NCI-H2196 treated with DMSO at 0.1 percent for 48 hours (cell line): ENCODE measurements around the gene MCM10.
"Not testable (repeated sequence)": the region's sequence is repeated elsewhere in the genome, so short reads cannot be mapped to it uniquely, and the experiment has no call there.

ENCODE experiments used
- DNase-seq: peaks from one replicate; lab custom pipeline; 2025; ENCODE audit not compliant: unreplicated experiment; lab: John Stamatoyannopoulos, UW

MCM10 gene

GRCh38 chr10:13160934-13161856 lies at the start of gene MCM10:
TSS of gene MCM10 (plus strand) at chr10:13161558. CDS start at chr10:13164203, 2,645 bp downstream.
- peak; percentile 77 for DNase-seq

- DNase-seq, result no peak
Measured at GRCh38 chr10:13113544-13113943, 47.8 kb upstream of the MCM10 start.

DNA sequence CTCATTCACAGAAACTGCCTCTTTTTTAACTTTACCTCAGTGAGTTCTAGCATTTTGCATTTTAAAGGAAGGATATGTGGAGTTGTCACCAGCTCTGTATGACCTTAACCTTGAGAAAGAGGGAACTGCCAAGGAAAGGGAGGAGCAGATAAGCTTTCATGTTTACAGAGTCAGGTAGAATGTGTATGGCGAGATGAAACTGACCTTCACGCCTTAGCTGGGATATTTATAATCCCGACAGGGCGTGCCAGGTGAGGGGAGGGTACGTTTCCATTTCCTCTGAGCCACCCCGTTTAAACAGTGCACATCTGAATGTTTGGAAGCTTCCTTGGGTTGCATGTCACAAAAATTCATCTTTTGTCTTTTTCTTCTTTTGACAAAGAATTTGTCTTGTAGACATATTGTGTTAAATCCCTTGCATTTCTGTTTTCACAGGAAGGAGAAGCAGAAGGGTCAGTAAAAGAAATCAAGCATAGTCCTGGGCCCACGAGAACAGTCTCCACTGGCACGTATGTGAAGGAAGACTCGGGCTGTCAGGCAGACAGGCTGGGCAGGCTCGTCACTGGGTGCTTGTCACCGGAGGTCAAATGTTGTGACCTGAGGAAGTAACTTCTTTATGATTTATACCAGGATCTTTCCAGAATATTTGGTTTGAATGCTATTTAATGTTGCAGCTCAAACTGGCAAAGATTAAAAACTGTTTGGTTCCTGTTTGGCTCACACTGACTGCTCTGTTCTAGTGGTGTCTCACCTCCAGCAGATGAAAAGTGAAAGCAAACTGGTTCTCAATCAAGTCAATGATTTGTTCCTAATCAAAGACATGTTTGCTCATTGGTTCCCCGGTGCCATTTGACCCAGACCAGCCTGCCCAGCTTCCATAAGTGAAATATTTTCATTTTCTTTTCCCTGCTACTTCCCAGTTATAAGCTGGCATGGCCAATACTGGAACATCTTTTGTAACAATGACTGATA lies 45.2 kb upstream of the MCM10 start:
- DNase-seq, result no peak

- no peak for DNase-seq
Measured at GRCh38 chr10:13117841-13118783, 43.2 kb upstream of the MCM10 start.

GRCh38 chr10:13118784-13119410 lies 42.5 kb upstream of the MCM10 start:
- DNase-seq, result no peak

GRCh38 chr10:13120786-13121499 lies 40.4 kb upstream of the MCM10 start:
- no peak for DNase-seq

DNA sequence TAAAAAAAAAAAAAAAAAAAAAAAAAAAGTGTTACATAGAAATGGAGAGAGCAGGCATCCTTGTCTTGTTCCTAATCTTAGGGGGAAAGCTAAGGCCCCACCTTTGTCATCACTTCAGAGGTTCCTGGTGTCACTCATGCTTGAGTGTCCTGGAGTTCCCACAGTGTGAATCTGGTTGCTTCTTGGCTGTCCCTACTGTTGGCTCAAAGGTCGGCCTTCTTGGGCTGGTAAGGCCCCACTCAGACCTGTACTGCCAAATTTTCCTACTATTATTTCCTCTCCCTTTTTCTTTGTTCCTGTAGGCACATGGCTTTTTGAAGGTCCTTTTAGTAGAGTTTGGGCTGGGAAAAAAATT lies 39.9 kb upstream of the MCM10 start:
- DNase-seq, result no peak

DNA sequence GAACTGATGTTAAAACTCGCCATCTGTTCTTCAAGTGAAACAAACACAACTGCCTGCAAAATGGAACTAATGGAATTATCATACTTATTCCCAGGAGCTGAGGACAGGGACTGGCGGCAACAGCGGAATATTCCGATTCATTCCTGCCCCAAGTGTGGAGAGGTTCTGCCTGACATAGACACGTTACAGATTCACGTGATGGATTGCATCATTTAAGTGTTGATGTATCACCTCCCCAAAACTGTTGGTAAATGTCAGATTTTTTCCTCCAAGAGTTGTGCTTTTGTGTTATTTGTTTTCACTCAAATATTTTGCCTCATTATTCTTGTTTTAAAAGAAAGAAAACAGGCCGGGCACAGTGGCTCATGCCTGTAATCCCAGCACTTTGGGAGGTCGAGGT lies 24.7 kb upstream of the MCM10 start:
- DNase-seq, result no peak

- no peak for DNase-seq
Measured at GRCh38 chr10:13139150-13139549, 22.2 kb upstream of the MCM10 start.

DNA sequence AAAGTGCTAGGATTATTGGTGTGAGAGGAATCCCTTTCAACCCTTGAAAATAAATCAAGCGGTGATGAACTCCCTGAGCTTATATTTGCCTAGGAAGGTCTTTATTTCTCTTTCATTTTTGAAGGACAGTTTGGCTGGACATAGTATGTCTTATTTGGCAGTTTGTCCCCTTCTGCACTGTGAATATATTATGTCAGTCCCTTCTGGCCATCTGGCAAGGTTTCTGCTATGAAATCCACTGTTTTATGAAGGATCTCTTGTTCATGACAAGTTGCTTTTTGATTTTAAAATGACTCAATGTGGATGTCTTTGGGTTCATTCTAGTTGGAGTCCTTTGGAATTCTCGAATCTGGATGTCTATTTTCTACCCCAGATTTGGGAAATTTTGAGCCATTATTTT lies 21.7 kb upstream of the MCM10 start:
- DNase-seq, result no peak

- no peak for DNase-seq
Measured at GRCh38 chr10:13140627-13141190, 20.6 kb upstream of the MCM10 start.

GRCh38 chr10:13143766-13144165 lies 17.6 kb upstream of the MCM10 start:
- DNase-seq, result no peak

DNA sequence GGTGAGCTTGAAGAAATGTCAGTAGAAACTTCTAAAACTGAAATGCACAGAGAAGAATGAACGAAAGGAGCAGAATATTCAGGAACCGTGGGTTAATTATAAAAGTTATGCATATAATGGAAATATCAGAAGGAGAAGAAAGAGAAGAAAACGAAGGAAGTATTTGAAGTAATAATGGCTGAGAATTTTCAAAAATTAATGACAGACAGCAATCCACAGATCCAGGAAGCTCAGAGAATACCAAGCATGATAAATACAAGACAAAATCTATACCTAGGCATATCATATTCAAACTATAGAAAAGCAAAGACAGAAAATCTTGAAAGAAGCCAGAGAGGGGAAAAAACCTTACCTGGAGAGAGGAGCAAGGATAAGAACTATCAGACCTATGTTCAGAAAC lies 16.5 kb upstream of the MCM10 start:
- no peak for DNase-seq

GRCh38 chr10:13146379-13146778 lies 15.0 kb upstream of the MCM10 start:
- no peak for DNase-seq

DNA sequence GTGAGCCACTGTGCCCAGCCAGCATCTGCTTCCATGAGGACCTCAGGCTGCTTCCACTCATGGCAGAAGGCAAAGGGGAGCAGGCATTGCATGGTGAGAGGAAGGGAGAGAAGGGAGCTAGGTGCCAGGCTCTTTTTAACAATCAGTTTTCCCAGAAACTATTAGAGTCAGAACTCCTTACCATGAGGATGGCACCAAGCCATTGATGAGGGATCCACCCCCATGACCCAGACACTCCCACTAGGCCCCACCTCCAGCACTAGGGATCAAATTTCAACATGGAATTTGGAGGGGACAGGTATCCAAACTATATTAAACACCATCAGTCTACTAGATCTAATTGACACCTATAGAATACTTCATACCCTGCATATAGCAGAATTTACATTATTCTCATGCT lies 14.2 kb upstream of the MCM10 start:
- no peak for DNase-seq

- no peak for DNase-seq
Measured at GRCh38 chr10:13152296-13152695, 9.1 kb upstream of the MCM10 start.

- not testable (repeated sequence) for DNase-seq
Measured at GRCh38 chr10:13155860-13156259, 5.5 kb upstream of the MCM10 start.

GRCh38 chr10:13158401-13158800 lies 3.0 kb upstream of the MCM10 start:
- no peak for DNase-seq

DNA sequence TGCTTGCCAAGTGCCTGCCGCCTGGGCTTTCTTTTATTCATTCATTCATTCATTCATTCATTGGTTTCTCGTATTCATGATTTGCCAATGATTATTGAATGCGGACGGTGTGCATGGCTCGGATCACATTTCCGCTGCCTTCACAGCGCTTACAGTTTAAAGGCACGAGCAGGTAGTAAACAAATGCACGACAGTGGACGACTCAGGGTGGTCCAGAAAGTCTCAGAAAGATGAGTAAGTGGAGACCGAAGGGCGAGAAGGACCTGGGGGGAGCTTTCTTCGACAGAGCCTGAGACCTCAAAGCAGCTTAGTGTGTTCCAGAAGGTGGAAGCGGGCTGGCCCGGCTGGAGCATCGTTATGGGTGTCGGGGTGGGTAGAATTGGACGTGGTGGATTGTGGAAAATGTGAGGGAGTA lies 506 bp downstream of the MCM10 start:
- no peak for DNase-seq
